ENCODE results near the gene CUBN. TPM values are rescaled to one million over a fixed set of nuclear protein-coding genes. Genes with fewer than 3 reads are reported as not detected.

Gene CUBN
- total RNA-seq, 6 experiments from 2014 or later = 0.43 to 1.7 (median 1.2) TPM

DNA sequence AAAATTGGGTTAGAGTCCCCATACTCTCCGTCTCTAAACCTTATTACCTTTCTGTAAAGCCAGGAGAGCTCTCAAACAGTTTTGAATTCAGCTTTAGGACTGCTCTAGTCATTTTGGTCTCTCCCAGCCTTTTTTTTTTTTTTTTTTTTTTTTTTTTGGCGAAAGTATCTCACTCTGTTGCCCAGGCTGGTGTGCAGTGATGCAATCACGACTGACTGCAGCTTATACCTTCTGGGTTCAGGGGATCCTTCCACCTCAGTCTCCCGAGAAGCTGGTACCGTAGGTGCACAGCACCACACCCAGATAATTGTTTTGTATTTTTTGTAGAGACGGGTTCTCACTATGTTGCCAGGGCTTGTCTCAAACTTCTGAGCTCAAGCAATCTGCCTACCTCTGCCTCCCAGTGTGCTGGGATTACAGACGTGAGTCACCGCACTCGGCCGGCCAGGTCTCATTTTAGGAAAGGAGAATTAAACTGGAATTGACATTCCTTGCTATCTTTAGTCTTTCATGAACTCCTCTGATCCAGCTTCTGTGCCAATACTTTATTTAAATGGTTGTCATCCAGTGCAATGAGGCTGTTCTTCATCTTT, 281.0 kb downstream of the CUBN start:
- H3K27ac Mint-ChIP-seq = no peak overlapping the region; the same call in 1 of the 2 replicates
- H3K27me3 Mint-ChIP-seq (ENCODE audit: insufficient read depth) = no peaks in the 10 kb centered on the region
- H3K9me3 Mint-ChIP-seq = no peaks in the 10 kb centered on the region
- no peak for TF ChIP-seq CTCF (IDR thresholded peaks at IDR 0.05)
- no peak for DNase-seq
- no peaks in the 10 kb centered on the region for H3K36me3 Mint-ChIP-seq (ENCODE audit: low read depth)
- no peak overlapping the region; the same call in 1 of the 2 replicates for H3K4me3 Mint-ChIP-seq
- H3K4me1 Mint-ChIP-seq (ENCODE audit: low read depth) = peaks cover 59% of the 10 kb centered on the region

DNA sequence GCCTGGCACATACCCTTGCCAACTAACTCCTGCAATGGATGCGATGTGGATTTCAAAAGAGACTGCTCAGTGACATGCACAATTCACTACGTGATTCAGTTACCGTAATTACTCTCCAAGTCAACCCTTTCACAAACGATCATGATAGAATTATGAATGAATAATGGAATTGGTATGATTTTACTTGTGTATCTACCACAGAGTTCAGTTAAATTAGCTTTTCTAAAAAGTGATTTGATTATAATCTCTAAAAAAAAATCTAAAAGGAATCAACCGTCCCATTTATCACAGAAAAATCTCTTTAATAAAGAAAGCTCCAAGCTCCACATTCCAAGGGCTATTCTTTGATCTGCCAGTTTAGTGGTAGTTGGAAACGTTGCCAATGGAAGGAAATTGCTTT, 282.0 kb downstream of the CUBN start:
- no peaks in the 10 kb centered on the region for H3K27me3 Mint-ChIP-seq (ENCODE audit: insufficient read depth)
- peaks cover 61% of the 10 kb centered on the region for H3K4me1 Mint-ChIP-seq (ENCODE audit: low read depth)
- H3K27ac Mint-ChIP-seq = peak overlapping the region; percentile 44; the same call in 1 of the 2 replicates
- no peak for DNase-seq
- no peak overlapping the region for H3K4me3 Mint-ChIP-seq
- TF ChIP-seq CTCF (IDR thresholded peaks at IDR 0.05) = no peak
- H3K36me3 Mint-ChIP-seq (ENCODE audit: low read depth) = no peaks in the 10 kb centered on the region
- no peaks in the 10 kb centered on the region for H3K9me3 Mint-ChIP-seq

GRCh38 chr10:16845248-16845647, 284.4 kb downstream of the CUBN start:
- Mint-ChIP-seq H3K36me3 (ENCODE audit: low read depth) (no peaks in the 10 kb centered on the region), H3K4me3 (no peak overlapping the region), H3K9me3 (no peaks in the 10 kb centered on the region), H3K4me1 (ENCODE audit: low read depth) (peaks cover 65% of the 10 kb centered on the region), H3K27me3 (ENCODE audit: insufficient read depth) (no peaks in the 10 kb centered on the region), H3K27ac (no peak overlapping the region; the same call in 1 of the 2 replicates)
- DNase-seq = no peak
- no peak for TF ChIP-seq CTCF (IDR thresholded peaks at IDR 0.05)

DNA sequence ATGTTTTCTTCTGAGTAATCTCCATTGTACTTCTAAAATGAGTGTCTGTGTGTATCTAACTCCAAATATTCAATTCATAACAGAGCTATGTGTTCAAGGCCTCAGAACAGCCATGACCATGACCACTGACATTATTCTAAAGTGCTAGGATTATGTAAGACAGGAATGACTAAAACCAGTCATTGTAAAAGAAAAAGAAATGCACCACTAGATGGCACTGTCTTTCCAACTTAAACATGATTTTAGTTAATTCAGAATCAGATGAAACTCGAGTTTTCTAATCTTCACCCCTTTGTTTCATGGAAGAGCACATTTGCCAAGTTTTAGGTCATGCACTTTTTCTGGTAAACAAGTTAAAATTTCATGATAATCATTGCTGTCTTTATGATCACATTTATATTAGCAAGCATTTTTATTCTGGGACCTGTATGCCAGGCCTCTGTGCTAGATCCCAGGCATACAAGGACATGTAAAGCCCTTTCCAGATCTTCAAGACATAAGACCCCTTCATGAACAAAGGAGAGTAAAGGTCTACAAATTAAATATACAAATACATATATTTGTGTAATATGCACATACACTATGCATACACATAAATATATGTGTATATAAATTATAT, 286.2 kb downstream of the CUBN start:
- Mint-ChIP-seq H3K27ac (peak overlapping the region; percentile 24; the same call in 1 of the 2 replicates), H3K9me3 (no peaks in the 10 kb centered on the region), H3K36me3 (ENCODE audit: low read depth) (no peaks in the 10 kb centered on the region), H3K4me3 (no peak overlapping the region), H3K4me1 (ENCODE audit: low read depth) (peaks cover 49% of the 10 kb centered on the region), H3K27me3 (ENCODE audit: insufficient read depth) (no peaks in the 10 kb centered on the region)
- TF ChIP-seq CTCF (IDR thresholded peaks at IDR 0.05) = peak; percentile 92
- peak; percentile 89 for DNase-seq

GRCh38 chr10:16835228-16835627, 294.4 kb downstream of the CUBN start:
- Mint-ChIP-seq H3K36me3 (ENCODE audit: low read depth) (peaks cover 10% of the 10 kb centered on the region), H3K27ac (no peak overlapping the region), H3K9me3 (0 out of 2 replicates have a peak, but pooled peaks cover 3% of the 10 kb centered on the region), H3K4me3 (no peak overlapping the region), H3K27me3 (ENCODE audit: insufficient read depth) (no peaks in the 10 kb centered on the region; the same call in 1 of the 2 replicates), H3K4me1 (ENCODE audit: low read depth) (peaks cover 38% of the 10 kb centered on the region)
- TF ChIP-seq CTCF (IDR thresholded peaks at IDR 0.05) = no peak
- DNase-seq = no peak

Data from HFFc6 (cell line).